Stimulated activated CD8-positive, alpha-beta memory T cell treated with anti-CD3 and anti-CD28 coated beads, Interleukin-15, amount 100 ng/mL, for 1 hour (primary cell): ENCODE measurements around the gene ERICH4.
"Not testable (repeated sequence)": the region's sequence is repeated elsewhere in the genome, so short reads cannot be mapped to it uniquely, and the experiment has no call there.

Source experiments
- DNase-seq: peaks from one replicate; pipeline ENCODE4 v3.0.0-alpha.2; 2020; ENCODE audit warnings: low read depth

The ERICH4 gene

DNA sequence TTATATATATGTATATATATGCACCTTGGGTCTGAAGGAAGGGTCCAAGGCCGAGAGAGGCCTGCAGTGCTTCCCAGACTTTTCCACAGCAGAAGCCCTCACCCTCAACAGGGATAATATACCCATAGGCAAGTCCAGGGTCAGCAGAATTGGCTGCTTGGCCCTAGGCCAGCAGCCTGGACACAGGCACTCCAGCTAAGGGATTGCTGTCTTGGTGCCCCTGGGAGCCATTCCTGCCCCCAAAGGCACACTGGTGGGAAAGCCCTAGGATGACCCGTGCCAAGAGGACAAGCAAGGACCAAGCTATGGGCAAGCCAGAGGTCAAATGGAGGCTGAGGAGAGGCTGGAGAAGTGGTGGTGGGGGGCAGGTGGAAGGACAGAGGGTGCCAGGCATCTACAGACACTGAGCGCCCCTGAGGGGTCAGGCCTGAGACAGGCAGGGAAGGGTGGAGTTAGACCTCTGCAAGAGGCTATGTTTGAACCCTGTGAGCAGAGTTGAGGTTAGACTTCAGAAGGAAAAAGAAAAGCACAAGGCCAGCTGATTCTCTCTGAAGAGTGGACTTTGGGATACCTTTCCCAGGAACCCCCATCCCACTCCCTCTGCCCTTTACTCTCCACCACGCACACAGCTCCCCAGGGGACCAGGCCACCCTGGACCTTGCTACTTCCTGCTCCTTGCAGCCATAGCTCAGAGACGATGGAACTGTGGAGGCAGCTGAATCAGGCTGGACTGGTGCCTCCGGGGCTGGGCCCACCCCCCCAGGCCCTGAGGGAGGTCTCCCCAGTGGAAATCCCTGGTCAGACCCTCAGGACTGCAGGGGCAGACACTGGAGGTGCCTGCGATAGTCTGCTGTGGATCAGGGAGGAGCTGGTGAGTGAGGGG, at the start of gene ERICH4:
TSS of gene ERICH4 (plus strand) at position 684 of the 883 bp plus-strand sequence. CDS start at position 698, 14 bp downstream.
- DNase-seq = no peak

DNA sequence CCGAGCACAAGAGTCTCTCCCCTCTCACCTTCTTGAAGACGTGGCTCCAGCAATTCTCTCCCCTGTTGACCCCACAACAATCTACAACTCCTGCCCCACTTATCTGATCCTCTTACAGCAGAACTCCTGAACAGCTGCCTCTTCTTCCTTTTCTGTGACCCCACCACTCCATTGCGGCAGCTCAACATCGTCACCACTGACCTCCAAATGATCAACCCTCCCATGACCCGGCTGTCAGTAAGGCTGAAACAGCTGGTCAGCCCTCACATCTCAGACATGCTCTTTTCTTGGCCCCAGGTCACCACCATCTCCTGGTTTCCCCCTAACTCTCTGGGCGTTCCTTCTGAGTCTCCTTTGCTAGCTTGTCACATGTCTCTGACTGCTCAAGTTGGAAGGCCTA, 47.6 kb upstream of the ERICH4 start:
- no peak for DNase-seq

DNA sequence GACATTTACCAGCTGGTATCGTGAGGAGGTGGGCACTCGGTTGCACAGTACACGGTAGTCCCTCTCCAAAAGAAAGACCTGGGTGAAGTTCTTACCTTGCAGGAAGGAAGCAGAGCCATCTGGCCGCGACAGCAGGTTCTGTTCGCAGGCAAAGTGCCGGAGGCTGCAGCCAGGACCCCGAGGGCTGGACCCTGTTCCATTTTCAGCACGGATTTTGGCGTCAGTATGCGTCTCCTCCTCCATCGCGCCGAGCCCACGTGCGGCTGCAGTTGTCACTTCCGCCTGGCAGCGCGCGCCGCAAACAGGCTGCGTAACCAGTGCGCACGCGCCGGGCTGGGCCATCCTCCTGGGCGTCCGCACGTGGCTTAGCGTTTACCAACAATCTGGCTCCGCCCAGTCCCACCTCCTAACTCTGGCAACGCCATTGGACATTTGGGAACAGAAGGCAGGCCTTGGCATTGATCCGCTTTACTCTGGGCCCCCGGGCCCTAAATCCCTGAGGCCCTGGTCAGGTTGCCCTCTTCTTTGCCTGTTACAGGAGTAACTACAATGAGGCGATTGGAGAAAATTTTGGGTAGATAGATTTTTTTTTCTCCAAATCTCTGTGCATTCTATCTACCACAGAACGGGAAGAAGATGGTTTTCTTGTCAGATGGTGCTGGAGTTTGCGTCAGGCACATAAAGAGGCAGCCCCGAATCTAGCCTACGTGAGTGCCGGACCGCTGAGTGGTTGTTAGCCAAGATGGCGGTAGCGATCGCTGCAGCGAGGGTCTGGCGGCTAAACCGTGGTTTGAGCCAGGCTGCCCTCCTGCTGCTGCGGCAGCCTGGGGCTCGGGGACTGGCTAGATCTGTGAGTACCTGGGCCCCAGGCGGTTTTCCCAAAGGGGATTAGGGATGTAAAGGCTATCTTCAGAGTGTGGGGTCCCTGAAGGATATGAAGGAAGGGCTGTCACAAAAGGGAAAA, 45.6 kb upstream of the ERICH4 start, which contains the start of the genes BCKDHA and EXOSC5:
TSS of gene BCKDHA (plus strand) at position 733 of the 964 bp plus-strand sequence. CDS start at position 743, 10 bp downstream.
TSS of gene EXOSC5 (minus strand) at position 274 of the 964 bp plus-strand sequence. CDS start at position 243, 31 bp downstream.
- peak; percentile 96 for DNase-seq

GRCh38 chr19:41398050-41398418, 44.9 kb upstream of the ERICH4 start:
- no peak for DNase-seq

- DNase-seq = no peak
These were observed 44.4 kb upstream of the ERICH4 start for GRCh38 chr19:41398598-41398997.

GRCh38 chr19:41399091-41399490, 43.9 kb upstream of the ERICH4 start:
- no peak for DNase-seq

GRCh38 chr19:41399525-41399924, 43.4 kb upstream of the ERICH4 start:
- no peak for DNase-seq

GRCh38 chr19:41401483-41401882, 41.5 kb upstream of the ERICH4 start:
- no peak for DNase-seq

DNA sequence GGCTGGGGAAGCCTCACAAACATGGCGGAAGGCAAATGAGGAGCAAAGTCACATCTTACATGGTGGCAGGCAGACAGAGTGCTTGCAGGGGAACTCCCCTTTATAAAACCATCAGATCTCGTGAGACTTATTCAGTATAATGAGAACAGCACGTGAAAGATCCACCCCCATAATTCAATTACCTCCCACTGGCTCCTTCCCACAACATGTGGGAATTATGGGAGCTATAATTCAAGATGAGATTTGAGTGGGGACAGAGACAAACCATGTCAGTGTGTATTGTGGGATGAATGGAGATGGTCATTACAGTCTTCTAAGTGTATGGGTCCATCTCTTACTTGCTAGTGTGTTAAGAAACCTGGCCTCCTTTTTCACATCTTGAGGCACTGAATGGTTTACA, 40.9 kb upstream of the ERICH4 start:
- no peak for DNase-seq

- DNase-seq = no peak
These were observed 39.6 kb upstream of the ERICH4 start for GRCh38 chr19:41403181-41403970.

GRCh38 chr19:41405776-41406175, 37.2 kb upstream of the ERICH4 start:
- DNase-seq = no peak

GRCh38 chr19:41407271-41407670, 35.7 kb upstream of the ERICH4 start:
- DNase-seq = no peak

DNA sequence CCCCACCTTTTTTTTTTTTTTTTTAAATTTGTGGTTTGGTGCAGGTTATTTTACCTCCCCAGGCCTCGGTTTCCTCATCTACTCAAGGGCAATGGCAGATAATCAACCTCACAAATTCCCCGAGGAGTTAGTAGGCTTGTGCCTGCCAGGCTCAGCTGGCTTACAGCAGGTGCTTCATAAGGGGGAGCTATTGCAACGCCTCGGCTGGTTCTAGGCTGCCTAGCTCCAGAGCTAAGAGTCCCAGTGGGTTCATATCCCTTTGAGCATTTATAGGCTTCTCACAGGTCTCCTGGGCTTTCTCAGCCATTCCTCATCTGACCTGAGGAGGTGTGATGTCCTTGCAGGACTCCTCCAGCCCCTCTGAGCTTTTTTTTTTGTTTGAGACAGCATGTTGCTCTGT, 34.7 kb upstream of the ERICH4 start:
- DNase-seq = no peak

- DNase-seq = not testable (repeated sequence)
These were observed 34.1 kb upstream of the ERICH4 start for GRCh38 chr19:41408846-41409245.

- DNase-seq = no peak
These were observed 33.7 kb upstream of the ERICH4 start for GRCh38 chr19:41409288-41409687.

DNA sequence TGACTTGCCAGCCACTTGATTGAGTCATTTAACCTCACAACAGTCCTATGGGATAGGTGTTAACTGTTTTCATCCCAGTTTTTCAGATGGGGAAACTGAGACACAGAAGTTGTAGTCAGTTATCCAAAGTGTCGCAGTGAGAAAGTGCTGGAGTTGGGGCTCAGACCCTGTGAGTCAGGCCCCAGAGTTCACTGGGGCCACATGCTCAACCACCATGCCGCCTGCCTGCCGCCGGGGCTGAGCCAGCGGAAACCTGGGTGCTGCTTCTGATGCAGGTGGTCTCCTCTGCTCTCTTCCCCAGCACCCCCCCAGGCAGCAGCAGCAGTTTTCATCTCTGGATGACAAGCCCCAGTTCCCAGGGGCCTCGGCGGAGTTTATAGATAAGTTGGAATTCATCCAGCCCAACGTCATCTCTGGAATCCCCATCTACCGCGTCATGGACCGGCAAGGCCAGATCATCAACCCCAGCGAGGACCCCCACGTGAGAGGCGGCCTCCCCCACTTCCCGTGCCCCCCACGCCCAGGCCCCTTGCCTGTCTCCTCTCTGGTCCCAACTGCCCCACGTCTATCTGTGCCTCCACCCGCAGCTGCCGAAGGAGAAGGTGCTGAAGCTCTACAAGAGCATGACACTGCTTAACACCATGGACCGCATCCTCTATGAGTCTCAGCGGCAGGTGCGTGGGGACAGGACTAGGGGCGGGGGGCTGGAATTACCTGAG, 32.5 kb upstream of the ERICH4 start:
- no peak for DNase-seq

- no peak for DNase-seq
These were observed 31.6 kb upstream of the ERICH4 start for GRCh38 chr19:41411100-41411967.

DNA sequence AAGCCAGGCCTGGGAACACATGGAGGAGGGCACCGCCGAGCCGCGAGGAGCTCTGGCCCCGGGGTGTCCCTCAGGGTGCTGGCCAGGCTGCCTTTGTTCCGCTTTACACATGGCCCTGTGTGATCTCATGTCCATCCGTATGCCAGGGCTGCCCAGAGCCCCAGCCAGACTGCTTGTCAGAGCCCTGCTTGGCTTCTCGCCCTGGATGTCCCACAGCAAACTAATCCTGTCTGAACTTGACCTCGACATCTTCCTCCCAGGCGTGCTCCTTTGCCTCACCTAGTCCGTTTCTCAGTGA, 31.0 kb upstream of the ERICH4 start:
- no peak for DNase-seq

DNA sequence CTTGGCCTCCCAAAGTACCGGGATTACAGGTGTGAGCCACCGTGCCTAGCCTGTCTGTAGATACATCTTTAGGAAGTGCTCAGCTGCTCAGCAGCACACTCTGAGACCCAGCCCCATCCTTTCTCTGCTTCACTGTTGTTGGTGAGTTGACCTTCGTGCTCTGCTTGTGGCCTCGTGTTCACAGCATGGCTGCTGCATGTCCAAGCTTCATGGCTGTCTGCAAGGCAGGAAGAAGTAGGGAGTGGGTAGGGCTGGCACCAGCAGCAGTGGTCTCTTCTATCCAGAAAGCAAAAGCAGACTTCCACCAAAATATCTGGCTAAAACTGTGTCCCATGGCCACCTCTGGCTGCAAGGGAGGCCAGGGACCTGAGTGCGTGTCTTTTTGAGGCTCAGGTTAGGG, 30.0 kb upstream of the ERICH4 start:
- DNase-seq = no peak

DNA sequence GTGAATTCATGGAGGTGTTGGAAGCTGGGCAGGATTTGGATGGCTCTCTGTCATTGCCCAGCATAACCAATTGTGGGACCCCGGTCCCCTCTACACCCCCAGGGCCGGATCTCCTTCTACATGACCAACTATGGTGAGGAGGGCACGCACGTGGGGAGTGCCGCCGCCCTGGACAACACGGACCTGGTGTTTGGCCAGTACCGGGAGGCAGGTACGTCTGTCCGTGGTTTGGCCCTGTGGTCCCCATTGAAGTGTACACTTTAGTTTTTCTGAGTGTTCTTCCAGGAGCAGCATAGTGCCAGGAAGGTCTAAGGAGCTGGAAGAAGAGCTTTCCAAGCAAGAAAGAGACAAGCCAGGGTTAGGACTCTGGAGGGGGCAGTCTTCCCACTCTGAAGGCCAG, 29.0 kb upstream of the ERICH4 start:
- DNase-seq = no peak
